Peyer's patch (tissue), 4 donors: ENCODE measurements around the gene PGAP3.

Experiments
- POLR2A ChIP-seq, 2 donors: fragments of 450-650 bp; IDR thresholded peaks; one replicate each; pipeline ENCODE4 v1.5.1; 2017; ENCODE audit warnings: antibody characterized with exemption in 2 of 2, mild to moderate bottlenecking in 2 of 2, moderate library complexity in 2 of 2
- TF ChIP-seq, protein P1 (sequence below), 6 experiments: fragments of 450-650 bp in 4 of 6; fragments of 200-600 bp in 2 of 6; sonication (generic) in 1 of 6; IDR thresholded peaks; one replicate each; pipeline ENCODE4 v1.5.1; 2017 to 2019; ENCODE audit warnings: antibody characterized with exemption in 6 of 6, mild to moderate bottlenecking in 3 of 6, moderate library complexity in 1 of 6

GRCh38 chr17:39662551-39663339, 25.1 kb downstream of the PGAP3 start:
- TF ChIP-seq, protein P1, sequence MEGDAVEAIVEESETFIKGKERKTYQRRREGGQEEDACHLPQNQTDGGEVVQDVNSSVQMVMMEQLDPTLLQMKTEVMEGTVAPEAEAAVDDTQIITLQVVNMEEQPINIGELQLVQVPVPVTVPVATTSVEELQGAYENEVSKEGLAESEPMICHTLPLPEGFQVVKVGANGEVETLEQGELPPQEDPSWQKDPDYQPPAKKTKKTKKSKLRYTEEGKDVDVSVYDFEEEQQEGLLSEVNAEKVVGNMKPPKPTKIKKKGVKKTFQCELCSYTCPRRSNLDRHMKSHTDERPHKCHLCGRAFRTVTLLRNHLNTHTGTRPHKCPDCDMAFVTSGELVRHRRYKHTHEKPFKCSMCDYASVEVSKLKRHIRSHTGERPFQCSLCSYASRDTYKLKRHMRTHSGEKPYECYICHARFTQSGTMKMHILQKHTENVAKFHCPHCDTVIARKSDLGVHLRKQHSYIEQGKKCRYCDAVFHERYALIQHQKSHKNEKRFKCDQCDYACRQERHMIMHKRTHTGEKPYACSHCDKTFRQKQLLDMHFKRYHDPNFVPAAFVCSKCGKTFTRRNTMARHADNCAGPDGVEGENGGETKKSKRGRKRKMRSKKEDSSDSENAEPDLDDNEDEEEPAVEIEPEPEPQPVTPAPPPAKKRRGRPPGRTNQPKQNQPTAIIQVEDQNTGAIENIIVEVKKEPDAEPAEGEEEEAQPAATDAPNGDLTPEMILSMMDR (IDR thresholded peaks at IDR 0.05): no peak
- TF ChIP-seq POLR2A (IDR thresholded peaks at IDR 0.05): no peak
